B cell (primary cell): ENCODE results near the gene DLK2.

Experiments
- CTCF ChIP-seq: fragments of 200-600 bp; IDR thresholded peaks from one replicate; pipeline ENCODE4 v1.8.0; 2022; ENCODE audit warnings: antibody characterized with exemption, mild to moderate bottlenecking
- EZH2 ChIP-seq: IDR thresholded peaks from 2 replicates; pipeline ENCODE4 v1.6.1; 2012; ENCODE audit warnings: borderline replicate concordance, low read depth, mild to moderate bottlenecking, moderate library complexity, low read length; ENCODE audit not compliant: insufficient read depth, poor library complexity, severe bottlenecking

GRCh38 chr6:43434001-43434840 lies 21.1 kb downstream of the DLK2 start:
- TF ChIP-seq CTCF (no peak), EZH2 (no peak)
